ENCODE measurements around the gene CDC16. TPM values are rescaled to one million over a fixed set of nuclear protein-coding genes. Genes with fewer than 3 reads are reported as not detected.

The CDC16 gene
- total RNA-seq, 1 experiment from 2014 or later = 61.1 TPM

DNA sequence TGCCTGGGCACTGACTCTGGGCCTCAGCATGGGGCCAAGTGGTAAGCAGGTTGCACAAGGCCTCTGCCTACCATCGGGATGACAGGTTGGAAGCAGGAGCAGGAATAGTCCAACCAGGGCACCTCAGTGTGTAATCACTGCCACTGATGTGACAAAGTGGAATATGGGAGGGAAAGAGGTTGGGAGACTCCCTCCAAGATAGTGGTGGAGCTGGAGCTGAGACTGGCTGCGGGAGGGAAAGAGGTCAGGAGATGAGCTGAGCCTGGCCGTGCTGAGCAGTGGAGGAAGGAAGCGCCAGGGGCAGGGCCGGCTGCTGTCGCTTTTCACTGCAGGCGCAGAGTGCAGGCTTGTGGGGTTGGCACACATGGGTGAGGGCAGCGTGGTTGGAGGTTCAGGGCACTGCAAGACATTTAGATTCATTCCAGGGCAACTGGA lies 53.5 kb downstream of the CDC16 start:
- H3K36me3 ChIP-seq (ENCODE audit: insufficient read depth, low read length, poor library complexity, severe bottlenecking) = peaks cover 20% of the 10 kb centered on the region
- ChIA-PET POLR2A (ENCODE audit: low non-redundant PET) (no interaction called here), CTCF (no interaction called here)
- TF ChIP-seq CTCF (conservative IDR thresholded peaks at IDR 0.05; ENCODE audit: low read depth, low read length) (no peak), EZH2 (IDR thresholded peaks at IDR 0.05; ENCODE audit: borderline replicate concordance, low read depth, low read length, poor library complexity, severe bottlenecking) (no peak)
- H3K27ac ChIP-seq (ENCODE audit: low read depth, low read length, poor library complexity, severe bottlenecking) = no peak overlapping the region
- no peak overlapping the region for H3K4me3 ChIP-seq (ENCODE audit: low read depth, low read length, poor library complexity, severe bottlenecking)
- DNase-seq (ENCODE audit: low spot score) = no peak
- intact Hi-C loops (cut with micrococcal nuclease; ENCODE audit: unreplicated experiment) = no loop called here
- no peaks in the 10 kb centered on the region for H3K4me1 ChIP-seq (ENCODE audit: insufficient read depth, low read length, poor library complexity, severe bottlenecking)
- BruUV-seq (replicated peaks) = no TSS peak
- H3K27me3 ChIP-seq (replicated peaks; ENCODE audit: insufficient read depth, low read depth, low read length, poor library complexity) = no peaks in the 10 kb centered on the region
- H3K9me3 ChIP-seq (ENCODE audit: low read depth, low read length, poor library complexity, severe bottlenecking) = no peaks in the 10 kb centered on the region

DNA sequence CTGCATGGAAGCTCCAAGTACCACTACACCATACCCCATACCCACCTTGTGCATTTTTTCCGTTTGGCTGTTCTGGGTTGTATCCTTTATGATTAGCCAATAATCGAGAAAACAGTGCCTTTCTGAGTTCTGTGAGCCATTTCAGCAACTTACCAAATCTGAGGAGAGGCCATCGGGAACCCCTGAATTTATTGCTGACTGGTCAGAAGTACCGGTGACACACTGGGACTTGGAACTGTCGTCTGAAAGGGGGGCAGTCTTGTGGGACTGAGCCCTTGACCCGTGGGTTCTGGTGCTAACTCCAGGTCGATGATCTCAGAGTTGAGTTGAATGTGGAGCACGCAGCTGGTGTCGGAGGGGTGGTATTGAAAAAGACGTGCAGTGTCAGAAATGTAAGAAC lies 61.8 kb downstream of the CDC16 start:
- no peak for DNase-seq (ENCODE audit: low spot score)
- BruUV-seq (replicated peaks) = no TSS peak
- Histone ChIP-seq H3K4me3 (ENCODE audit: low read depth, low read length, poor library complexity, severe bottlenecking) (no peak overlapping the region), H3K27me3 (replicated peaks; ENCODE audit: insufficient read depth, low read depth, low read length, poor library complexity) (no peaks in the 10 kb centered on the region), H3K9me3 (ENCODE audit: low read depth, low read length, poor library complexity, severe bottlenecking) (no peaks in the 10 kb centered on the region), H3K36me3 (ENCODE audit: insufficient read depth, low read length, poor library complexity, severe bottlenecking) (peaks cover 16% of the 10 kb centered on the region), H3K27ac (ENCODE audit: low read depth, low read length, poor library complexity, severe bottlenecking) (no peak overlapping the region), H3K4me1 (ENCODE audit: insufficient read depth, low read length, poor library complexity, severe bottlenecking) (no peaks in the 10 kb centered on the region)
- ChIA-PET CTCF (no interaction called here), POLR2A (ENCODE audit: low non-redundant PET) (no interaction called here)
- intact Hi-C loops (cut with micrococcal nuclease; ENCODE audit: unreplicated experiment) = no loop called here
- TF ChIP-seq CTCF (conservative IDR thresholded peaks at IDR 0.05; ENCODE audit: low read depth, low read length) = no peak
- no peak for TF ChIP-seq EZH2 (IDR thresholded peaks at IDR 0.05; ENCODE audit: borderline replicate concordance, low read depth, low read length, poor library complexity, severe bottlenecking)

DNA sequence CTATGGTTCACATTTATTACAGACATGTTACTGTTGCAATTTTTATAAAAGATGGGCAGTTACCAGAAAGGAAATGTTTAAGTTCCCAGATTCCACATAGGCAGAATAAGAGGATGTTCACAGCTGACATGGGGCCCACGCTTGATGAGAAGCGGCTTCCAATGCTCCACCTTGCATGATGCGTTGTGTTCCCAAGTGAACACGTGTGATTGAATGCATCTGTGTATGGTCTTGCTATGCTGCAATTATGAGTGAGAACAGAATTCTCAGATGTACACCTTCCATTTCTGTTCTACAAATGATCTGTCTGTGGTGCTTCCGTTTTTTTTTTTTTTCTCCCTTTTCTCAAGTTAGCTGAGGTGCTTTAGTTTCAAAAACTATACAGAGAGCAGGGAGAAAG lies 62.2 kb downstream of the CDC16 start:
- intact Hi-C loops (cut with micrococcal nuclease; ENCODE audit: unreplicated experiment) = no loop called here
- Histone ChIP-seq H3K27me3 (replicated peaks; ENCODE audit: insufficient read depth, low read depth, low read length, poor library complexity) (no peaks in the 10 kb centered on the region), H3K36me3 (ENCODE audit: insufficient read depth, low read length, poor library complexity, severe bottlenecking) (peaks cover 14% of the 10 kb centered on the region), H3K27ac (ENCODE audit: low read depth, low read length, poor library complexity, severe bottlenecking) (no peak overlapping the region), H3K4me1 (ENCODE audit: insufficient read depth, low read length, poor library complexity, severe bottlenecking) (no peaks in the 10 kb centered on the region), H3K4me3 (ENCODE audit: low read depth, low read length, poor library complexity, severe bottlenecking) (no peak overlapping the region), H3K9me3 (ENCODE audit: low read depth, low read length, poor library complexity, severe bottlenecking) (no peaks in the 10 kb centered on the region)
- CTCF ChIA-PET = no interaction called here
- TSS peak; percentile 24 for BruUV-seq (replicated peaks)
- DNase-seq (ENCODE audit: low spot score) = no peak
- POLR2A ChIA-PET (ENCODE audit: low non-redundant PET) = no interaction called here
- no peak for TF ChIP-seq EZH2 (IDR thresholded peaks at IDR 0.05; ENCODE audit: borderline replicate concordance, low read depth, low read length, poor library complexity, severe bottlenecking)
- no peak for TF ChIP-seq CTCF (conservative IDR thresholded peaks at IDR 0.05; ENCODE audit: low read depth, low read length)

Data from A673 (cell line).